ENCODE results near the gene TGIF2. TPM values are rescaled to one million over a fixed set of nuclear protein-coding genes. Genes with fewer than 3 reads are reported as not detected.

The TGIF2 gene
- total and polyA plus RNA-seq, 2 of the 13 experiments (the other 11 are each of a cell fraction or from before 2014, with no cell fraction given), result 41.3 to 53.9 TPM

DNA sequence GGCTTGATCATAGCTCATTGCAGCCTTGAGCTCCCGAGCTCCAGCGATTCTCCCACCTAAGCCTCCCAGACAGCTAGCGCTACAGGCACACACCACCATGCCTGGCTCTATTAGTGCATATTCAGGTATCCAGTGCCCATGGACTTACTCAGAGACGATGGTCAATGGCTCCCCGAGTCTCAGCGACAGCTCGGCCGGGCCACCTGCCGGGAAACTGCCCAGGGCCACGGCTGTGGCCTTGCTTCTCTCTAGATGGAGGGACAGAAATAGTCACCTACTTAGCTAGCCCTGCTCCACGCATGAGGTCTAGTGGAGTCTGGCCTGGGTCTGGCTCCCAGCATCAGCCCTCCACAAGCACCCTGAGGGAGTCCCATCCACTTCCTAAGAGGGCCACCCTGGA, 60.9 kb downstream of the TGIF2 start:
- FAIRE-seq, result no peak
- Histone ChIP-seq H3K79me2 (ENCODE audit: insufficient read depth, low read length) (no peaks in the 10 kb centered on the region), H4K20me1 (ENCODE audit: insufficient read depth, low read length) (no peaks in the 10 kb centered on the region), H2AFZ (ENCODE audit: low read length) (no peak overlapping the region), H3K4me3 (replicated peaks in 1 of 3; ENCODE audit: insufficient read depth in 1 of 3, low read depth in 2 of 3, low read length in 3 of 3) (no peak overlapping the region), H3K36me3 (replicated peaks in 1 of 2; ENCODE audit: control insufficient read depth in 1 of 2, insufficient read depth in 2 of 2, low read length in 2 of 2) (no peaks in the 10 kb centered on the region), H3K9me3 (ENCODE audit: low read length) (no peaks in the 10 kb centered on the region), H3K4me2 (ENCODE audit: low read depth, low read length) (no peak overlapping the region), H3K9ac (ENCODE audit: insufficient read depth, low read depth, low read length) (no peak overlapping the region), H3K27me3 (ENCODE audit: control insufficient read depth in 1 of 2, insufficient read depth in 2 of 2, low read length in 2 of 2) (no peaks in the 10 kb centered on the region), H3K4me1 (ENCODE audit: insufficient read depth, low read length) (peaks cover 30% of the 10 kb centered on the region), H3K27ac (ENCODE audit: extremely low read length, insufficient read depth, low read length) (no peak overlapping the region)
- POLR2A ChIA-PET, result interaction anchor here (0.9 to 5.5 kb wide), 5 partner anchors 10 to 28 kb away, joined by 3 to 54 read pairs (median 4); partner anchors contain the start of genes RAB5IF and SLA2
- ATAC-seq, result no peak
- BruUV-seq (replicated peaks), result no TSS peak
- in situ Hi-C loops (cut with HindIII; ENCODE audit: extremely low pct_ligation_motif_present, low pct_unique_long_range_greater_than_20kb) (no loop called here), intact Hi-C loops (cut with micrococcal nuclease; ENCODE audit: unreplicated experiment) (no loop called here)
- WGBS (ENCODE audit: low lambda C conversion rate), result 88% methylated on average over 11 of the region's 11 CpGs
- no peak for DNase-seq (ENCODE audit: low spot score)
- CTCF ChIA-PET (ENCODE audit: low intra/inter-chr PET ratio, low total read pairs), result no interaction called here
- no peak for TF ChIP-seq ZNF296 (CRISPR knock-in tag; conservative IDR thresholded peaks at IDR 0.05)
- 0 out of 2 replicates have a peak, but pooled peaks have one; percentile 39 for TF ChIP-seq ZBTB38 (CRISPR knock-in tag; IDR thresholded peaks at IDR 0.05)
- TF ChIP-seq BRCA1 (CRISPR knock-in tag; IDR thresholded peaks at IDR 0.05), result no peak
- 0 out of 2 replicates have a peak, but pooled peaks have one; percentile 39 for TF ChIP-seq NFE2L1 (CRISPR knock-in tag; IDR thresholded peaks at IDR 0.05; ENCODE audit: borderline replicate concordance)
- no peak for TF ChIP-seq CBFB (CRISPR knock-in tag; IDR thresholded peaks at IDR 0.05)
- TF ChIP-seq ZNF230 (CRISPR knock-in tag; IDR thresholded peaks at IDR 0.05), result no peak
- TF ChIP-seq AHR (CRISPR knock-in tag; IDR thresholded peaks at IDR 0.05), result no peak
- TF ChIP-seq TFAP4 (IDR thresholded peaks at IDR 0.05; ENCODE audit: borderline replicate concordance, low read depth), result no peak
- no peak for TF ChIP-seq GPN1 (CRISPR knock-in tag; IDR thresholded peaks at IDR 0.05; ENCODE audit: borderline replicate concordance)
- TF ChIP-seq, protein P1, sequence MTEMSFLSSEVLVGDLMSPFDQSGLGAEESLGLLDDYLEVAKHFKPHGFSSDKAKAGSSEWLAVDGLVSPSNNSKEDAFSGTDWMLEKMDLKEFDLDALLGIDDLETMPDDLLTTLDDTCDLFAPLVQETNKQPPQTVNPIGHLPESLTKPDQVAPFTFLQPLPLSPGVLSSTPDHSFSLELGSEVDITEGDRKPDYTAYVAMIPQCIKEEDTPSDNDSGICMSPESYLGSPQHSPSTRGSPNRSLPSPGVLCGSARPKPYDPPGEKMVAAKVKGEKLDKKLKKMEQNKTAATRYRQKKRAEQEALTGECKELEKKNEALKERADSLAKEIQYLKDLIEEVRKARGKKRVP (CRISPR knock-in tag; IDR thresholded peaks at IDR 0.05), result no peak
- no peak for TF ChIP-seq ZNF24 (IDR thresholded peaks at IDR 0.05)
- TF ChIP-seq, protein P2, sequence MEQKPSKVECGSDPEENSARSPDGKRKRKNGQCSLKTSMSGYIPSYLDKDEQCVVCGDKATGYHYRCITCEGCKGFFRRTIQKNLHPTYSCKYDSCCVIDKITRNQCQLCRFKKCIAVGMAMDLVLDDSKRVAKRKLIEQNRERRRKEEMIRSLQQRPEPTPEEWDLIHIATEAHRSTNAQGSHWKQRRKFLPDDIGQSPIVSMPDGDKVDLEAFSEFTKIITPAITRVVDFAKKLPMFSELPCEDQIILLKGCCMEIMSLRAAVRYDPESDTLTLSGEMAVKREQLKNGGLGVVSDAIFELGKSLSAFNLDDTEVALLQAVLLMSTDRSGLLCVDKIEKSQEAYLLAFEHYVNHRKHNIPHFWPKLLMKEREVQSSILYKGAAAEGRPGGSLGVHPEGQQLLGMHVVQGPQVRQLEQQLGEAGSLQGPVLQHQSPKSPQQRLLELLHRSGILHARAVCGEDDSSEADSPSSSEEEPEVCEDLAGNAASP (CRISPR knock-in tag; IDR thresholded peaks at IDR 0.05; ENCODE audit: borderline replicate concordance), result no peak
- TF ChIP-seq, protein P3, sequence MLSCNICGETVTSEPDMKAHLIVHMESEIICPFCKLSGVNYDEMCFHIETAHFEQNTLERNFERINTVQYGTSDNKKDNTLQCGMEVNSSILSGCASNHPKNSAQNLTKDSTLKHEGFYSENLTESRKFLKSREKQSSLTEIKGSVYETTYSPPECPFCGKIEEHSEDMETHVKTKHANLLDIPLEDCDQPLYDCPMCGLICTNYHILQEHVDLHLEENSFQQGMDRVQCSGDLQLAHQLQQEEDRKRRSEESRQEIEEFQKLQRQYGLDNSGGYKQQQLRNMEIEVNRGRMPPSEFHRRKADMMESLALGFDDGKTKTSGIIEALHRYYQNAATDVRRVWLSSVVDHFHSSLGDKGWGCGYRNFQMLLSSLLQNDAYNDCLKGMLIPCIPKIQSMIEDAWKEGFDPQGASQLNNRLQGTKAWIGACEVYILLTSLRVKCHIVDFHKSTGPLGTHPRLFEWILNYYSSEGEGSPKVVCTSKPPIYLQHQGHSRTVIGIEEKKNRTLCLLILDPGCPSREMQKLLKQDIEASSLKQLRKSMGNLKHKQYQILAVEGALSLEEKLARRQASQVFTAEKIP (CRISPR knock-in tag; IDR thresholded peaks at IDR 0.05; ENCODE audit: borderline replicate concordance), result no peak
- TF ChIP-seq EP300 (IDR thresholded peaks at IDR 0.05; ENCODE audit: low read depth in 2 of 2, low read length in 2 of 2), result no peak
- no peak for TF ChIP-seq EP300 (CRISPR knock-in tag; IDR thresholded peaks at IDR 0.05; ENCODE audit: borderline replicate concordance)
